GM06990 (cell line): Measurements from ENCODE around the gene AZGP1.

Source experiments
- DNase-seq: peaks from one replicate; pipeline ENCODE4 v3.0.0-alpha.2; 2011; ENCODE audit not compliant: insufficient read length; ENCODE audit errors: extremely low read depth
- H3K27me3 ChIP-seq: replicated peaks from 2 replicates; pipeline ENCODE4 v1.6.0; 2011; ENCODE audit warnings: low read length; ENCODE audit not compliant: control insufficient read depth, insufficient read depth
- H3K36me3 ChIP-seq: 2 replicates; pipeline ENCODE4 v1.5.1; 2011; ENCODE audit warnings: low read length; ENCODE audit not compliant: control insufficient read depth, insufficient read depth
- H3K4me3 ChIP-seq: replicated peaks from 2 replicates; pipeline ENCODE4 v1.5.1; 2011; ENCODE audit warnings: low read depth, mild to moderate bottlenecking, control low read depth, low read length
- CTCF ChIP-seq: IDR thresholded peaks from 2 replicates; pipeline ENCODE4 v1.5.1; 2011; ENCODE audit warnings: low read length, control low read depth, mild to moderate bottlenecking, inconsistent platforms; ENCODE audit not compliant: insufficient read depth, poor library complexity, severe bottlenecking

Gene AZGP1

GRCh38 chr7:100019908-100020307 is 44.1 kb upstream of the AZGP1 start:
- no peak for TF ChIP-seq CTCF
- no peak overlapping the region for H3K4me3 ChIP-seq
- no peak for DNase-seq
- H3K27me3 ChIP-seq = no peaks in the 10 kb centered on the region
- peaks cover 17% of the 10 kb centered on the region for H3K36me3 ChIP-seq

- no peak overlapping the region for H3K4me3 ChIP-seq
- no peaks in the 10 kb centered on the region for H3K27me3 ChIP-seq
- H3K36me3 ChIP-seq = peaks cover 4% of the 10 kb centered on the region
- TF ChIP-seq CTCF = no peak
- DNase-seq = no peak
Observed at GRCh38 chr7:100017875-100018274, 42.0 kb upstream of the AZGP1 start.

- no peak for DNase-seq
- H3K27me3 ChIP-seq = no peaks in the 10 kb centered on the region
- peaks cover 2% of the 10 kb centered on the region; the same call in 1 of the 2 replicates for H3K36me3 ChIP-seq
- TF ChIP-seq CTCF = no peak
- H3K4me3 ChIP-seq = no peak overlapping the region
Observed at GRCh38 chr7:100017300-100017699, 41.5 kb upstream of the AZGP1 start.

GRCh38 chr7:100016215-100016901 is 40.5 kb upstream of the AZGP1 start:
- TF ChIP-seq CTCF = no peak
- H3K36me3 ChIP-seq = no peaks in the 10 kb centered on the region; the same call in 1 of the 2 replicates
- peak overlapping the region; percentile 91 for H3K4me3 ChIP-seq
- DNase-seq = no peak
- no peaks in the 10 kb centered on the region for H3K27me3 ChIP-seq

GRCh38 chr7:100015232-100016214 is 39.7 kb upstream of the AZGP1 start, which contains the start of gene ZKSCAN1:
Gene ZKSCAN1 (plus strand): TSS chr7:100015596. CDS start chr7:100023507, 7,911 bp downstream.
- no peaks in the 10 kb centered on the region; the same call in 1 of the 2 replicates for H3K36me3 ChIP-seq
- no peak for TF ChIP-seq CTCF
- H3K4me3 ChIP-seq = peak within 1 kb of the TSS; percentile 91
- peak; percentile 90 for DNase-seq
- H3K27me3 ChIP-seq = no peaks in the 10 kb centered on the region
